Immature natural killer cell (primary cell): Measurements from ENCODE around the gene RSPH3. TPM values are rescaled to one million over a fixed set of nuclear protein-coding genes. Genes with fewer than 3 reads are reported as not detected.

ENCODE experiments used
- DNase-seq, 3 donors: peaks; one replicate each; pipeline ENCODE4 v3.0.0; 2022; ENCODE audit warnings: mixed read lengths in 1 of 3
- H3K27ac Mint-ChIP-seq, 6 donors: one replicate each; pipeline ENCODE4 v1.8.0; 2020; ENCODE audit warnings: mixed read lengths in 6 of 6, mild to moderate bottlenecking in 5 of 6, inconsistent platforms in 4 of 6, moderate library complexity in 3 of 6
- H3K27me3 Mint-ChIP-seq, 3 donors: one replicate each; pipeline ENCODE4 v1.8.0; 2020 to 2021; ENCODE audit warnings: low read depth in 3 of 3, mild to moderate bottlenecking in 3 of 3, mixed read lengths in 3 of 3, moderate library complexity in 3 of 3, inconsistent platforms in 1 of 3
- H3K36me3 Mint-ChIP-seq, 3 donors: one replicate each; pipeline ENCODE4 v1.8.0; 2020; ENCODE audit warnings: mixed read lengths in 3 of 3, inconsistent platforms in 2 of 3, mild to moderate bottlenecking in 2 of 3
- H3K4me1 Mint-ChIP-seq, 2 donors: one replicate each; pipeline ENCODE4 v1.8.0; 2020; ENCODE audit warnings: inconsistent platforms in 2 of 2, mild to moderate bottlenecking in 2 of 2, mixed read lengths in 2 of 2, moderate library complexity in 1 of 2
- H3K4me3 Mint-ChIP-seq, 5 donors: one replicate each; pipeline ENCODE4 v1.8.0; 2020; ENCODE audit warnings: mild to moderate bottlenecking in 5 of 5, mixed read lengths in 5 of 5, inconsistent platforms in 3 of 5, moderate library complexity in 3 of 5
- H3K9me3 Mint-ChIP-seq, 6 donors: one replicate each; pipeline ENCODE4 v1.8.0; 2020; ENCODE audit warnings: mild to moderate bottlenecking in 6 of 6, mixed read lengths in 6 of 6, inconsistent platforms in 4 of 6, moderate library complexity in 3 of 6
- polyA plus RNA-seq, 3 donors: library from polyadenylated mRNA; unstranded; fragments of 300-500 nt; fragmentation: Illumina TruSeq; gene quantifications; one replicate each; pipeline ENCODE4 v1.2.3, GENCODE V29; 2021

Gene RSPH3
- polyA plus RNA-seq, result 1 to 10 TPM in 2 of 3 donors, not detected in 1; 2.0 to 3.1 TPM

GRCh38 chr6:158999666-159000403, at the start of gene RSPH3:
Gene RSPH3, minus strand, starts transcription at chr6:159000202. Its CDS starts 652 bp downstream, at chr6:158999550.
- peak; percentile 83 to 86 (median 85) for DNase-seq
- Mint-ChIP-seq H3K4me3 (peak within 1 kb of the TSS; percentile 91 to 99 (median 98)), H3K9me3 (no peaks in the 10 kb centered on the region), H3K36me3 (peaks cover 0 to 10% (median 3%) of the 10 kb centered on the region in 3 donors), H3K27me3 (peaks cover 0 to 5% (median 0%) of the 10 kb centered on the region in 3 donors), H3K4me1 (peaks cover 18 to 19% of the 10 kb centered on the region in 2 donors), H3K27ac (peak within 1 kb of the TSS; percentile 76 to 95 (median 91))

- H3K9me3 Mint-ChIP-seq, result no peaks in the 10 kb centered on the region
- peaks cover 9 to 14% (median 13%) of the 10 kb centered on the region in 3 donors for H3K36me3 Mint-ChIP-seq
- H3K4me3 Mint-ChIP-seq, result no peak overlapping the region
- peaks cover 21 to 23% of the 10 kb centered on the region in 2 donors for H3K4me1 Mint-ChIP-seq
- H3K27ac Mint-ChIP-seq, result peak overlapping the region in 2 of 6 donors; percentile 14 to 38
- peaks cover 3 to 22% (median 19%) of the 10 kb centered on the region in 3 donors for H3K27me3 Mint-ChIP-seq
- DNase-seq, result no peak
Measured at GRCh38 chr6:159047891-159048685, 48.1 kb upstream of the RSPH3 start.

DNA sequence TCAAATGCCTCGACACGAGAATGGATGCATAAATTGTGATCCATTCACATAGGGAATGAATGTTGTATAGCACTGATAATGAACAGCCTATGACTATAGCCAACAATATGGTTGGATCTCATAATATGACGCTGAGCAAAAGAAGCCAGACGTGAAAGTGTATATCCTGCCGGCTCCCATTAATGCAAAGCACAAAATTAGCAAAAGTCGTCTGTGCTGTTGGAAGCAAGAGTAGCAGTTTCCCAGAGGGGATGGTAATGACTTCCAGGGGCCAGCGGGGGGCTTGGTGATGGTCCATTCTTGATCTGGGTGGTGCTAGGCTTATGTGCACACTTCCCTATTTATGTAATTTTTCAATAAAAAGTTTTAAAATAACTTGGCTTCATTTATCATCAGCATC, 45.8 kb upstream of the RSPH3 start:
- Mint-ChIP-seq H3K27me3 (peaks cover 10 to 44% (median 33%) of the 10 kb centered on the region in 3 donors), H3K27ac (peak overlapping the region; percentile 96 to 99 (median 98)), H3K36me3 (peaks cover 23 to 36% (median 31%) of the 10 kb centered on the region in 3 donors), H3K4me3 (peak overlapping the region; percentile 100), H3K9me3 (no peaks in the 10 kb centered on the region), H3K4me1 (peaks cover 35 to 40% of the 10 kb centered on the region in 2 donors)
- no peak for DNase-seq

- peaks cover 42 to 46% of the 10 kb centered on the region in 2 donors for H3K4me1 Mint-ChIP-seq
- H3K27ac Mint-ChIP-seq, result peak within 1 kb of the TSS; percentile 96 to 99 (median 98)
- H3K27me3 Mint-ChIP-seq, result peaks cover 10 to 44% (median 33%) of the 10 kb centered on the region in 3 donors
Measured at GRCh38 chr6:159044899-159045727, 45.1 kb upstream of the RSPH3 start, which contains the start of gene TAGAP. Gene TAGAP, minus strand, starts transcription at chr6:159044991. Its CDS starts 845 bp downstream, at chr6:159044146.

GRCh38 chr6:159043947-159044346, 43.9 kb upstream of the RSPH3 start:
- Mint-ChIP-seq H3K36me3 (peaks cover 36 to 54% (median 49%) of the 10 kb centered on the region in 3 donors), H3K27me3 (peaks cover 14 to 52% (median 42%) of the 10 kb centered on the region in 3 donors)
- DNase-seq, result peak in 2 of 3 donors; percentile 49 to 52

More at GRCh38 chr6:159044899-159045727, 45.1 kb upstream of the RSPH3 start, which contains the start of gene TAGAP:
- H3K4me3 Mint-ChIP-seq, result peak within 1 kb of the TSS; percentile 100
- H3K36me3 Mint-ChIP-seq, result peaks cover 26 to 43% (median 38%) of the 10 kb centered on the region in 3 donors
- no peaks in the 10 kb centered on the region for H3K9me3 Mint-ChIP-seq
- DNase-seq, result peak; percentile 83 to 90 (median 86)

GRCh38 chr6:159043251-159043650, 43.2 kb upstream of the RSPH3 start:
- H3K4me3 Mint-ChIP-seq, result peak overlapping the region; percentile 100
- H3K27me3 Mint-ChIP-seq, result peaks cover 14 to 55% (median 45%) of the 10 kb centered on the region in 3 donors
- peaks cover 59 to 65% of the 10 kb centered on the region in 2 donors for H3K4me1 Mint-ChIP-seq
- peaks cover 42 to 61% (median 52%) of the 10 kb centered on the region in 3 donors for H3K36me3 Mint-ChIP-seq
- no peaks in the 10 kb centered on the region for H3K9me3 Mint-ChIP-seq
- peak overlapping the region; percentile 96 to 99 (median 98) for H3K27ac Mint-ChIP-seq
- peak; percentile 53 to 66 (median 66) for DNase-seq

More at GRCh38 chr6:159043947-159044346, 43.9 kb upstream of the RSPH3 start:
- Mint-ChIP-seq H3K27ac (peak overlapping the region; percentile 96 to 99 (median 98)), H3K4me3 (peak overlapping the region; percentile 100), H3K4me1 (peaks cover 53 to 58% of the 10 kb centered on the region in 2 donors), H3K9me3 (no peaks in the 10 kb centered on the region)

DNA sequence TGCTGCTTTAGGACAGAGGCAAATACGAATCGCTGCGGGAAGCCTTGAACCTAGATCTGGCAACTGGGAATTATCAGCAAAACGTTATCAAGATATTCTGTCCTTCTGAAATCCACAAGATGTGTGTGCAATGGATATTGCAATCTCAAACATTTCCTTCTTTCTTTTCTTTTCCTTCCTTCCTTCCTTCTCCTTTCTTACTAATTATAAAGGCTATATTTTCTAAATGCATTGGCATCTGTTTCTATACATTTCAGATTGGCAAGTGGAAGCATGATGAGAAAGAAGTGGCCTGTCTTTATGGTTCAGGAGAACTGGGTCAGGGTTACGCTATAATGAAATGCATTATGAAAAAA, 42.8 kb upstream of the RSPH3 start:
- Mint-ChIP-seq H3K27me3 (peaks cover 14 to 55% (median 45%) of the 10 kb centered on the region in 3 donors), H3K9me3 (no peaks in the 10 kb centered on the region), H3K4me3 (peak overlapping the region; percentile 100), H3K27ac (peak overlapping the region; percentile 96 to 99 (median 98)), H3K36me3 (peaks cover 44 to 66% (median 55%) of the 10 kb centered on the region in 3 donors), H3K4me1 (peaks cover 64 to 69% of the 10 kb centered on the region in 2 donors)
- DNase-seq, result no peak

DNA sequence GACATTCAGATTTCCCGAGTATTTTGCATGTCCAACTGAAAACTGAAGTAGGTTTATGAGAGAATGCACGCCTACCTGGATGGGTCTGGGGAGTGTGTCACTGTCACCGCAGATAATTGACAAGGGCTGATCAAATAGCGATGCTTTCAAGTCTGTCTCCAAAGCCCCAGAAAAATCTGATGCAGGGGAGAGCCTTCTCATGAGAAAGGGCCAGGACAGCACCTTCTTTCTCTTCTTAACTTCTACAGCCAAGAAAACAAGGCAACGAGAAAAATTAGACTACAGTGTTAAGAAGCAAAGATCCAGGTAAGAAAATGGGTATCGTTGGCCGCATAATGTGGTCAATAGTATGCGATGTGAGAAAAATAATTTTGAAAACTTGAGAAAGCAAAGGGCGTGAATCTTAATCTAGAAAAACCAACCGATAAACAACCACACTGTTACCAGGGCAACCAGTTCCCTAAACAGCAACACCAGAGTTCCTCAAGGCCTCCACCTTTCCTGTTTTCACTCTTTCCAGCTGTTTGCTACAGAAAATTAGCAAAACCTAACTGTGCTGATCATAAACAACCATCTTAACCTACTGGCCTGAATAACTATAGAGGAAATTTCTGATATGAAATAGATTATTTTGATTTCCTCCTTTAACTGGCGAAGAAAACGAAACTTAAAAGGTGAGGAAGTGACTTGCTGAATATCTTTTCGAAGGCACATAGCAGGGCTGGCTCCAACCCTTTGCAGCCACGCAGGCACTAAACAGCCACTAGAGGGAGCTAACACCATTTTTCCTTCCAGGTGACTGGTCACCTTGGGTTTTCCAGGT, 42.2 kb upstream of the RSPH3 start:
- Mint-ChIP-seq H3K4me3 (peak overlapping the region; percentile 100), H3K4me1 (peaks cover 68 to 75% of the 10 kb centered on the region in 2 donors), H3K36me3 (peaks cover 50 to 72% (median 61%) of the 10 kb centered on the region in 3 donors), H3K9me3 (no peaks in the 10 kb centered on the region), H3K27ac (peak overlapping the region; percentile 96 to 99 (median 98)), H3K27me3 (peaks cover 14 to 61% (median 45%) of the 10 kb centered on the region in 3 donors)
- peak; percentile 89 to 94 (median 93) for DNase-seq

- no peak for DNase-seq
- Mint-ChIP-seq H3K36me3 (peaks cover 57 to 79% (median 65%) of the 10 kb centered on the region in 3 donors), H3K27ac (peak overlapping the region; percentile 96 to 99 (median 98)), H3K4me1 (peaks cover 76 to 86% of the 10 kb centered on the region in 2 donors), H3K4me3 (peak overlapping the region; percentile 100), H3K9me3 (no peaks in the 10 kb centered on the region), H3K27me3 (peaks cover 14 to 61% (median 52%) of the 10 kb centered on the region in 3 donors)
Measured at GRCh38 chr6:159041181-159041580, 41.2 kb upstream of the RSPH3 start.

- peaks cover 13 to 53% (median 47%) of the 10 kb centered on the region in 3 donors for H3K27me3 Mint-ChIP-seq
- H3K9me3 Mint-ChIP-seq, result no peaks in the 10 kb centered on the region
- peak overlapping the region; percentile 96 to 99 (median 98) for H3K27ac Mint-ChIP-seq
- peak overlapping the region; percentile 100 for H3K4me3 Mint-ChIP-seq
- peaks cover 66 to 92% (median 77%) of the 10 kb centered on the region in 3 donors for H3K36me3 Mint-ChIP-seq
- no peak for DNase-seq
- H3K4me1 Mint-ChIP-seq, result peaks cover 80 to 88% of the 10 kb centered on the region in 2 donors
Measured at GRCh38 chr6:159039885-159040258, 39.9 kb upstream of the RSPH3 start.

GRCh38 chr6:159038914-159039884, 39.2 kb upstream of the RSPH3 start:
- peak overlapping the region; percentile 96 to 99 (median 98) for H3K27ac Mint-ChIP-seq
- peak overlapping the region; percentile 100 for H3K4me3 Mint-ChIP-seq
- H3K36me3 Mint-ChIP-seq, result peaks cover 66 to 93% (median 77%) of the 10 kb centered on the region in 3 donors
- DNase-seq, result peak; percentile 80 to 84 (median 83)
- peaks cover 11 to 47% (median 44%) of the 10 kb centered on the region in 3 donors for H3K27me3 Mint-ChIP-seq
- no peaks in the 10 kb centered on the region for H3K9me3 Mint-ChIP-seq
- H3K4me1 Mint-ChIP-seq, result peaks cover 78 to 92% of the 10 kb centered on the region in 2 donors
